Hematopoietic multipotent progenitor cell treated with erythropoietin and hydrocortisone succinate and interleukin-3 and kit ligand, for 17 days (in vitro differentiated cells): ENCODE measurements around the gene HNRNPA1L2.
"Not testable (repeated sequence)": the region's sequence is repeated elsewhere in the genome, so short reads cannot be mapped to it uniquely, and the experiment has no call there.

Experiments
- DNase-seq: peaks from one replicate; pipeline ENCODE4 v3.0.0-alpha.2; 2015; ENCODE audit warnings: low spot score

The HNRNPA1L2 gene

DNA sequence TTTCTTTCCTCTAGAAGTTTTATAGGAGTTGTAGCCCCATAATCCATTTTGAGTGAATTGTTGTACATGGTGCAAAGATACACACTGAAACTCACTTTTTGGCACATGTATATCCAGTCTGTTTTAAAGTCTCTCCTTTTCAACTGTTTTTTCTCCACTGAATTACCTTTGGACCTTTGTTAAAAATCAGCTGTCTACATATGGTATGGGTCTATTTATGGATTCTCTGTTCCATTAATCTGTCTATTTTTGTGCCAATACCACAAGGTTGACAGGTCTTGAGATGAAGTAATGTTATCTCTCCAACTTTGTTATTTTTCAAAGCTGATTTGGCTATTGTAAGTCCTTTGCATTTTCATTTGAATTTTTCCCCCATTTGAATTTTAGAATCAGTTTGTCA lies 4.7 kb downstream of the HNRNPA1L2 start:
- no peak for DNase-seq

DNA sequence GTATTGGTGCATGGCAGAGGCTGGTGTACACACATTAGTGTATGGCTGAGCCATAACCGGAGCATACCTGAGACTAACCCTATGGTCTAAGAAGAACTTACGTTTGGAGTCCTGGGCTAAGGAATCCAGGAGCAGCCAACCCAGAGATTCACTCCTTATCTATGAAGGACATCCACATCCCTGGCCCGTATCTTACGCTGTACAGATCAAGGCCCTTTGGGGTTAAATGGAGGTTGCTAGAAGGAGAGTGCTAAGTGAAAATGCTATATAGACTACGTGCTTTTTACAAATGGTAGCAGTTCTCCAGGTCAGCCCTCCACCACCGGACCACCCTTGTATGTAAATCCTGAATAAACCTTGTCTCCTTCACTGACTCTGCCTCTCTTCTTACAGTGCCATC lies 8.5 kb downstream of the HNRNPA1L2 start:
- no peak for DNase-seq

DNA sequence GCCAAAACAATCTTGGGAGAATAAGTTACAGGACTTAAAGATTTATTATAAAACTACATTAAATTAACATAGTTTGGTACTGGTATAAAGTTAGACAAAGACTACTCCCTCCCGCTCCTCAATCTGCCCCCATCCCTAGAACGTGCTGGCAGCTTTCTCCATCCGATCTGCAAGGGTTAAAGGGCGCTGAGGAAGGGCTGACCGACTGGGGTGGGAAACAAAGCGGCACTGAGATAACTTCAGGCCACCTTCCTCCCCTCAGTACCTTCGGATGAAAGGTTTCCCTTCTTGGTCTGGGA lies 9.6 kb downstream of the HNRNPA1L2 start:
- no peak for DNase-seq

DNA sequence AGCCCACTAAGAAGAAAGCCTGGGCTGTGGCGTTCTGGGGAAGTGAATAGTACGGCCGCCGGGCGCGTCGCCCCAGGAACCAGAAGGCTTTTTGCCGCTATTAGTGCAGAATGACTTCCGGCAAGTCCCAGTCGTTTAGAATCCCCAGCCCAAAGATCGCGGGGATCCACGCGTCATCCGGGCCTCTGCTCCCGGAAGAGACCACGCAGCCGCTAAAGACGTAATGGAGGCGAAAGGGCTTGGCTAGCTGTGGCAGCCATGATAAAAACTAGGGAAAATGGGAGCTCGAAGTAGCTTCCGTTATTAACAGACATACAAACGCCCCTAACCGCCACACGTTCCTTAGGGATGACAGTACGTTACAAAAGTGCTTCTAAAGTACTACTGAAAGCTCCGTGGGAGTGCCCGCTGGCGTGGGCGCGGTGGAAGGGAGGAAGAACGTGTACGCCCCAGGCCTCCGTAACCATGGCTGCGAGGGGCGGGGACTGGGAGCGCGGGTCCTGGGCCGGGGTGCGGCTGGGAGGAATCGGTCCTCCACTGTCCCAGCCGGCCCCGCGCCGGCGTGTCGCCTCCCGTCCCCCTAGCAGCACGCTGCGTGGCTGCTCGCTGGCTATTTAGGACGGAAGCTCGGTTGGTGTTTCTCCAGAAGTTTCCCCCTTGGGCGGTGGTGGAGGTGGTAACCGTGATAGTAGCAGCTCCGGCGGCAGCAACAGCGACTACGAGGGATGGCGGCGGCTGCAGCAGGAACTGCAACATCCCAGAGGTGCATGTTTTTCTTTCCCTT lies 10.2 kb downstream of the HNRNPA1L2 start, which contains the start of gene SUGT1:
SUGT1 (plus strand) TSS at position 641 of the 784 bp plus-strand sequence; CDS start at position 726, 85 bp downstream.
- DNase-seq = peak; percentile 93

DNA sequence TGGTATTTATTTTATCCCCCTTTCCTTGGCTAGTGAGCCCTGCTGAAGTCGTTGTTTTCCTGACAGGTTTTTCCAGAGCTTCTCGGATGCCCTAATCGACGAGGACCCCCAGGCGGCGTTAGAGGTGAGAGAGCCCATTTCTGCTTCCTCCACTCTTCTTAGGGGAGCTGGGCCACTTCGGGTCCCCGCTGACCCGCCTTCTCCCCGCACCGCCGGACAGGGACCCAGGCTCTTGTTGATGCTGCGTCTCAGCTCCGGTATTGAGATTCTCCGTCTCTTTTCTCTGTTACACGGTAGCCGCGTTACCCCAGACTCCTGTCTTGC lies 10.7 kb downstream of the HNRNPA1L2 start:
- no peak for DNase-seq

DNA sequence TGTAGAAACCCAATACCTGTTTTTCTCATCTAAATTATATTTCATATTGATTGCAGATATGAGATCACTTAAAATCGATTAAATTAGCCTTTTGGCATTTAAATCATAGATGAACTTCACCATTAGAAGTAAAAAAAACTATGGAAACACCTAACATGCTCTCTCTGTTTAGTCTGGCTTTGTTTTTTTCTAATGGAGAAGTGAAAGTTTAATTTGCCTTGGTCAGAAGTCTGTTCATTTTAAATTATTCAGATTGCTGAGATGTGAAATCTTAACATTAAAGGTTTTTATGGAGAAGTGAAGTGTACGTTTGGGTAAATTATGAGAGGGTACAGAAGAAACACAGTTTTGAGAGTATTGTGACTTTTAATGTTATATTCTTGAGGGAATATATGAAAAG lies 17.1 kb downstream of the HNRNPA1L2 start:
- no peak for DNase-seq

DNA sequence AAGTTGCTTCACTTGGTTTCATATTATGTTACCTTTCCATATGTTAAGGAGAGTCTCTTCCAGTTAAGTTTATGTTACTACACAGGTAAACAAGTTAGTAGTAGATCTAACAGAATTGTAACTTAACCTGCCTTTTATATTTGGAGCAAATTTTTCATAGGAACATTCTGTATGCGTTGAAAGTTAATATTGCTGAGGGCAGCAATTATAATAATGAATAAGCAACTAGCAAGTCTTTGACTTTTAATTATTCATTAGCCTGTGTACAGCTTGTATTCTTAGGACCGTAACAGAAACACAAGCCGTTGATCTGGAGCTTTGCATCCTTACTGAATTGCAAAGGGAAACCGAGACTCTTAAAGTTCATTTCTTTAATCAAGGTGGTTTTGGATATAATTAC lies 22.0 kb downstream of the HNRNPA1L2 start:
- DNase-seq = no peak

DNA sequence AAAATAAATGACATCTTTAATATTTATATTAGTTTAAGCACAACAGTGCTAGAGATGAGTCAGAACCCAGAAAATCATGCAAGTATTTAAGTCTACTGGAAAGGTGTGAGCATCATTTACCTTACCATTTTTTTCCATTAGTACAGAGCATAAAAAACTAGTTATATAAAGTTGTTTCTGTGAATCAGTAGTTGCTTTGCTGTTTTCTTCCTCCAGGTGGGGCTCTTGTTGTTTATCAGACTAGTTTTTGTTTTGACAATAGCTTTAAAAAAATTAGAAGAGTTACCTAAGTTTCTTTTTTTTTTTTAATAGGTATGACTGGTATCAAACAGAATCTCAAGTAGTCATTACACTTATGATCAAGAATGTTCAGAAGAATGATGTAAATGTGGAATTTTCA lies 23.1 kb downstream of the HNRNPA1L2 start:
- peak; percentile 58 for DNase-seq

DNA sequence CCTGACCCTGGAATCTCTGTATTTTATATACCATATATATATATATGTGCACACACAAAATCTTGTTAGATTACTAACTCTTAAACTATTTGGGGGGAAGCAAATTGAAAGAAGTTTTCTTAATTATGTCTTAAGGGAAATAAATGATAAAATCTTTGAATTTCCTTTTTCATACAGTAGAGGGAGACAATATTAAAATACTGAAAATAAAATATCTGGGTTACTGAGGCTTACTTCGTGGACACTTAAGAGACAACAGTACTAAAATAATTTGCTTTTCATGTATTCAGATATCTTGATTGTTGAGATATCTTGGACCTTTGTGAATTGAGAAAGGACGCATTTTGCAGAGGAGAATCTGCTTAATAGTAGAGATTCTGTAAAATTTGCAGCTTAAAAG lies 27.4 kb downstream of the HNRNPA1L2 start:
- no peak for DNase-seq

DNA sequence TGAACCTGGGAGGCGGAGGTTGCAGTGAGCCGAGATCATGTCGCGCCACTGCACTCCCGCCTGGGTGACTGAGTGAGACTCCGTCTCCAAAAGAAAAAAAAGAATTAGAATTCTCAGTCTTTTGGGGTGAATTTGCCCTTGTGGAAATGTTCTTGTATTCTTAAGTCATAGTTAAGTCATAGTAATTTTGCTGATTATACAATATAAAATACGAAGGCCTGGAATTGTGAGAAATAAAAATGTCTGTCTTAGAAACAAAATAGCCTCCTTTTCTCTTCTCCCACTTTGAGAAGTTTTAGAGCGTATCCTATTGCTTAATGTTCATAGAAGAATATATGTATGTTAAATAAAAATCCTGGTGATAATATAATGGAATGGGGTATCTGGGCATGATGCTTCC lies 28.5 kb downstream of the HNRNPA1L2 start:
- no peak for DNase-seq

DNA sequence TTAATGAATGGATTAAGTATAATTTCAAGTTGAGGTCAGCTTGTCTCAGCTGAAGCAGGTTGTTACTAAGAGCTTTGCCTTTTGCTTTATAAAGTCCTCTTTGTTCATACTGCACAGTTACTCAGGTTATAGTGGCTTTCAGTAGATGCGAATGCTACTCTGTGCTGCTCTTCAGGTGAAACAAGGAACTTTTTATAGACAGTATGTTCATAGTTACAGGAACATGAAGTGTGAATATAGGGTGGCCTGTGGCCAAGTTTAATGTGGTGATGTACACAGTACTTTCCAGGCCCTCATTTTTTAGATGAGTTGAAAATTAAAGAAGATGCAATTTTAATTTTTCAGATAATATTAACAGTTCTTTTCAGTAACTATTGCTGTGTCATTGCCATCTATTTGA lies 31.2 kb downstream of the HNRNPA1L2 start:
- DNase-seq = no peak

DNA sequence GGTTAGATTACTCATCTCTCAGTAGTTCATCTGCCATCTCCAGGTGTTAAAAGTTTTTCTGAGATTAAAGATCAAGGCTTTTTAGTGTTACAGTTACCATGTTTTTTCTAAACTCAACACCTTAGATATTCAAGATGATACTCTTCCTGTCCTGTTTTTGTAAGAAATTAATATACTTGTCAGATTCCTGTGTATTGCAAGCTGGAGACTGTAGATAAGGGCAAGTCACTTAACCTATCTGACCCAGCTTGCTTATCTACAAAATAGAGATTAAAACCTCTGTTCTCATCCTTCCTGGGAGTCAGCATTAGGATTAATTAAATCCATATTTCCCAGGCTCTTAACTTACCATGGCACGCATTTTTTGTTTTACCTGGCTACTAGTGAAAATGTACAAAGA lies 35.6 kb downstream of the HNRNPA1L2 start:
- no peak for DNase-seq

DNA sequence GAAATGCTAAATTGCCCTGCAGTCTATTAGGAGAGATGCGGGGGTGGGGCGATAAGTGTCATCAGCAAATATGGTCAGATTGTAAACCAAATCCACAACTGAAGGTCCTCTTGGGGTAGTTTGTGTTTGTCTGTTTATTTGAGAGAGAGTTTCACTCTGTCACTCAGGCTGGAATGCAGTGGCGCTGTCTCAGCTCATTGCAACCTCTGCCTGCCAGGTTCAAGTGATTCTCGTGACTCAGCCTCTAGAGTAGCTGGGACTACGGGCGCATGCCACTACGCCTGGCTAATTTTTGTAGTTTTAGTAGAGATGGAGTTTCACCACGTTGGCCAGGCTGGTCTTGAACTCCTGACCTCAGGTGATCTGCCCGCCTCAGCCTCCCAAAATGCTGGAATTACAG lies 43.6 kb downstream of the HNRNPA1L2 start:
- not testable (repeated sequence) for DNase-seq

DNA sequence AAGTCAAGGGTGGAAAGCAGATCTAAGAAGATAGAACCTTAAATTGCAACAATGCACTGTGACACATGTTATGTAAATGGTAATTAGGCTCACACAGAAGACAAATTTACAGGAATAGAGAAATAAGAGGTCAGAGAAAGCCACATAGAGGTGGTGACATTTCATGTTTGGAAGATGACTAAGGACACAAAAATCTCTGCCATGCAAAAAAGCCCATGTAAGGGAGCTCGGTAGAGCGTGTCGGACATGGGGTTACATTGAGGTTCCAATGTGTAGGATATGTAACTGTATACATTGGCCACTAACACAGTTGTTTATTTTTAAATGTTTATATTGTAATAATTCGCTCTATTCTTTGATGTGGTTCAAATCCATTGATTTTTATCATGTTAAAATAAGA lies 44.1 kb downstream of the HNRNPA1L2 start:
- no peak for DNase-seq
